Ishikawa (cell line): ENCODE data around the gene TMEFF1.

ENCODE experiments used
- CEBPB ChIP-seq: IDR thresholded peaks from 2 replicates; pipeline ENCODE4 v1.6.1; 2012
- CREB1 ChIP-seq: IDR thresholded peaks from 2 replicates; pipeline ENCODE4 v1.6.1; 2012; ENCODE audit warnings: low read depth
- EGR1 ChIP-seq: IDR thresholded peaks from 2 replicates; pipeline ENCODE4 v1.6.1; 2012
- EP300 ChIP-seq: IDR thresholded peaks from 2 replicates; pipeline ENCODE4 v1.6.1; 2012; ENCODE audit warnings: borderline replicate concordance
- FOXM1 ChIP-seq: IDR thresholded peaks from 2 replicates; pipeline ENCODE4 v1.6.1; 2012; ENCODE audit warnings: low read depth, borderline replicate concordance
- NFIC ChIP-seq: IDR thresholded peaks from 2 replicates; pipeline ENCODE4 v1.6.1; 2012
- RAD21 ChIP-seq: IDR thresholded peaks from 2 replicates; pipeline ENCODE4 v1.6.1; 2012; ENCODE audit warnings: low read depth
- REST ChIP-seq: IDR thresholded peaks from 2 replicates; pipeline ENCODE4 v1.6.1; 2012; ENCODE audit warnings: low read depth, mild to moderate bottlenecking
- TAF1 ChIP-seq: IDR thresholded peaks from 2 replicates; pipeline ENCODE4 v1.6.1; 2012; ENCODE audit warnings: low read depth, mild to moderate bottlenecking
- TCF12 ChIP-seq: IDR thresholded peaks from 2 replicates; pipeline ENCODE4 v1.6.1; 2012; ENCODE audit warnings: low read depth
- TEAD4 ChIP-seq: IDR thresholded peaks from 2 replicates; pipeline ENCODE4 v1.6.1; 2012
- USF1 ChIP-seq: IDR thresholded peaks from 2 replicates; pipeline ENCODE4 v1.6.1; 2012
- YY1 ChIP-seq: IDR thresholded peaks from 2 replicates; pipeline ENCODE4 v1.6.1; 2012; ENCODE audit warnings: low read depth
- ZBTB7A ChIP-seq: IDR thresholded peaks from 2 replicates; pipeline ENCODE4 v1.6.1; 2012; ENCODE audit warnings: low read depth

The TMEFF1 gene

GRCh38 chr9:100581081-100581480 lies 108.1 kb downstream of the TMEFF1 start:
- TF ChIP-seq REST (no peak), TAF1 (no peak), YY1 (no peak), ZBTB7A (no peak), NFIC (no peak), RAD21 (no peak), USF1 (no peak), TCF12 (no peak), EGR1 (no peak), TEAD4 (no peak), EP300 (no peak)

- no peak for TF ChIP-seq CEBPB
Measured at GRCh38 chr9:100581661-100582060, 108.7 kb downstream of the TMEFF1 start.

- no peak for TF ChIP-seq YY1
- no peak for TF ChIP-seq TCF12
- TF ChIP-seq EP300: no peak
- no peak for TF ChIP-seq CEBPB
- no peak for TF ChIP-seq EGR1
Measured at GRCh38 chr9:100583014-100583802, 110.3 kb downstream of the TMEFF1 start.

- TF ChIP-seq USF1 (no peak), CEBPB (peak; percentile 75)
Measured at GRCh38 chr9:100584951-100585350, 112.0 kb downstream of the TMEFF1 start.

- TF ChIP-seq TCF12 (no peak), CEBPB (no peak), NFIC (no peak), CREB1 (no peak), REST (no peak), EGR1 (no peak), TEAD4 (no peak), ZBTB7A (no peak), EP300 (no peak)
Measured at GRCh38 chr9:100586093-100586492, 113.1 kb downstream of the TMEFF1 start.

- TF ChIP-seq ZBTB7A (no peak), NFIC (no peak), TAF1 (no peak), FOXM1 (no peak), CEBPB (no peak), EP300 (no peak), TEAD4 (no peak), REST (no peak)
Measured at GRCh38 chr9:100587375-100587774, 114.4 kb downstream of the TMEFF1 start.
